ENCODE results near the gene DUS1L.

DNA sequence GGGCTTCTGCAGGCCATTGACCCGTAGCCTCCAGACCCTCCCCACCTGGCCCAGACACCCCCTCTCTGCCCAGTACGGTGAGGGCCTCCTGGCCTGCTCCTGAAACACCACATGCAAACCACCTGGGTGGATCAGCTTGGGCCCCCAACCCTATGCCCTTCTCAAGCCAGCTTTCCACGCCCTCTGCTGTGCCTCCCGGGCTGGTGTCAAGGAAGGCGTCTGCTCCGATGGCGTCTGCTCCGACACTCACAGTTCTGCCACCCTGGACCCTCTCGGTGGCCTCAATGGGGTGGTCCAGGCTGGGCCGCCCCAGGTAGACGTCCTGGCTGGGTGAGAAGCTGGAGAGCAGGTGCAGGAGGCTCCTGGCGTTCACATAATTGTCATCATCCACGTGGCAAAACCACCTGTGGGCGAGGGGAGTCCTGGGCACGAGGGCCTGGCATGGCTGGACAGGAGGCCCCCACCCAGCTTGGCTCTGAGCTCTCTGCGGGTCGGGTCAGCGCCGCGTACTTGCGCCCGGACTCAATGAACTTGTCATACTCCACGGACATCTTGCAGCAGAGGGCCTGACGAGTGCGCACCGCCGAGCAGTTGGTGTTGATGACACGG is 15.3 kb downstream of the DUS1L start:
- TF ChIP-seq, protein P1, sequence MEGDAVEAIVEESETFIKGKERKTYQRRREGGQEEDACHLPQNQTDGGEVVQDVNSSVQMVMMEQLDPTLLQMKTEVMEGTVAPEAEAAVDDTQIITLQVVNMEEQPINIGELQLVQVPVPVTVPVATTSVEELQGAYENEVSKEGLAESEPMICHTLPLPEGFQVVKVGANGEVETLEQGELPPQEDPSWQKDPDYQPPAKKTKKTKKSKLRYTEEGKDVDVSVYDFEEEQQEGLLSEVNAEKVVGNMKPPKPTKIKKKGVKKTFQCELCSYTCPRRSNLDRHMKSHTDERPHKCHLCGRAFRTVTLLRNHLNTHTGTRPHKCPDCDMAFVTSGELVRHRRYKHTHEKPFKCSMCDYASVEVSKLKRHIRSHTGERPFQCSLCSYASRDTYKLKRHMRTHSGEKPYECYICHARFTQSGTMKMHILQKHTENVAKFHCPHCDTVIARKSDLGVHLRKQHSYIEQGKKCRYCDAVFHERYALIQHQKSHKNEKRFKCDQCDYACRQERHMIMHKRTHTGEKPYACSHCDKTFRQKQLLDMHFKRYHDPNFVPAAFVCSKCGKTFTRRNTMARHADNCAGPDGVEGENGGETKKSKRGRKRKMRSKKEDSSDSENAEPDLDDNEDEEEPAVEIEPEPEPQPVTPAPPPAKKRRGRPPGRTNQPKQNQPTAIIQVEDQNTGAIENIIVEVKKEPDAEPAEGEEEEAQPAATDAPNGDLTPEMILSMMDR (IDR thresholded peaks at IDR 0.05) = no peak
- no peak for TF ChIP-seq POLR2AphosphoS5 (IDR thresholded peaks at IDR 0.05)
- no peak for TF ChIP-seq POLR2A (IDR thresholded peaks at IDR 0.05)
- no peak for TF ChIP-seq EP300 (IDR thresholded peaks at IDR 0.05)

All from stomach (tissue), 4 donors.